Adrenal gland (tissue), 5 donors: ENCODE measurements around the gene ATG16L1.

Source experiments
- POLR2A ChIP-seq, 2 donors: fragments of 450-650 bp; IDR thresholded peaks; one replicate each; pipeline ENCODE4 v1.6.1; 2017; ENCODE audit warnings: antibody characterized with exemption in 2 of 2, mild to moderate bottlenecking in 2 of 2, moderate library complexity in 1 of 2
- TF ChIP-seq, protein P1 (sequence below), 6 experiments: fragments of 450-650 bp in 4 of 6; fragments of 200-600 bp in 2 of 6; sonication (generic) in 1 of 6; IDR thresholded peaks; 1 replicate in 5 of 6; 2 replicates in 1 of 6; pipeline versions ENCODE4 v1.5.1 to v1.8.0; 2016 to 2021; ENCODE audit warnings: antibody characterized with exemption in 6 of 6, mild to moderate bottlenecking in 2 of 6, moderate library complexity in 1 of 6
- donor health status: DM: no; HTN: no; CAD: no.

DNA sequence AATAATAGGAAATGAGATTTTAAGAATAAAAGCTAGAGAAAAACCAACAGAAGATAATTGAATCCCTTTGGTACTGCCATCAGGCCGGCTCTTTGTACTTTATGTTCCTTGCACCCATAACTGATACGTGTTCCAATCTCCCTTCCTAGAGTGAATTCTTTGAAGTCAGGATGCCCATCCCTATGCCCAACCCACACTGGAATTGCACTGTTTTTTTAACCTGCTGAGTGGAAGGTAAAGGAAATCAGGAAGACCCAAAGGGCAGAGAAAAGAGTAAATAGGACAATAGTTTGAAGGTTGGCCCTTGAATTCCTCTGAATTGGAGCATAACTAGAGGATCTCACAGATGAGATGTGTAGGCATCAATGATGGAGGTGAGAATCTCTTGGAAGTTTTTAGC lies 4.4 kb upstream of the ATG16L1 start:
- TF ChIP-seq, protein P1, sequence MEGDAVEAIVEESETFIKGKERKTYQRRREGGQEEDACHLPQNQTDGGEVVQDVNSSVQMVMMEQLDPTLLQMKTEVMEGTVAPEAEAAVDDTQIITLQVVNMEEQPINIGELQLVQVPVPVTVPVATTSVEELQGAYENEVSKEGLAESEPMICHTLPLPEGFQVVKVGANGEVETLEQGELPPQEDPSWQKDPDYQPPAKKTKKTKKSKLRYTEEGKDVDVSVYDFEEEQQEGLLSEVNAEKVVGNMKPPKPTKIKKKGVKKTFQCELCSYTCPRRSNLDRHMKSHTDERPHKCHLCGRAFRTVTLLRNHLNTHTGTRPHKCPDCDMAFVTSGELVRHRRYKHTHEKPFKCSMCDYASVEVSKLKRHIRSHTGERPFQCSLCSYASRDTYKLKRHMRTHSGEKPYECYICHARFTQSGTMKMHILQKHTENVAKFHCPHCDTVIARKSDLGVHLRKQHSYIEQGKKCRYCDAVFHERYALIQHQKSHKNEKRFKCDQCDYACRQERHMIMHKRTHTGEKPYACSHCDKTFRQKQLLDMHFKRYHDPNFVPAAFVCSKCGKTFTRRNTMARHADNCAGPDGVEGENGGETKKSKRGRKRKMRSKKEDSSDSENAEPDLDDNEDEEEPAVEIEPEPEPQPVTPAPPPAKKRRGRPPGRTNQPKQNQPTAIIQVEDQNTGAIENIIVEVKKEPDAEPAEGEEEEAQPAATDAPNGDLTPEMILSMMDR (IDR thresholded peaks at IDR 0.05): no peak
- no peak for TF ChIP-seq POLR2A (IDR thresholded peaks at IDR 0.05)
